Stomach (tissue), 4 donors: Measurements from ENCODE around the gene EHD4.

Experiments
- EP300 ChIP-seq: sonication (generic); formaldehyde crosslinking; IDR thresholded peaks from one replicate; pipeline ENCODE4 v1.6.1; 2017; ENCODE audit warnings: antibody characterized with exemption
- POLR2A ChIP-seq, 4 donors: fragments of 450-650 bp; IDR thresholded peaks; one replicate each; pipeline ENCODE4 v1.6.1; 2016; ENCODE audit warnings: antibody characterized with exemption in 4 of 4, control low read depth in 2 of 4, mild to moderate bottlenecking in 1 of 4, moderate library complexity in 1 of 4
- POLR2AphosphoS5 ChIP-seq, 3 donors: sonication (generic); formaldehyde crosslinking; IDR thresholded peaks; one replicate each; pipeline ENCODE4 v1.6.1; 2016; ENCODE audit warnings: antibody characterized with exemption in 3 of 3
- TF ChIP-seq, protein P1 (sequence below), 7 experiments: fragments of 450-650 bp in 4 of 7; fragments of 200-600 bp in 3 of 7; sonication (generic) in 3 of 7; IDR thresholded peaks; one replicate each; pipeline ENCODE4 v1.5.1; 2016 to 2019; ENCODE audit warnings: antibody characterized with exemption in 7 of 7, control low read depth in 2 of 7, mild to moderate bottlenecking in 1 of 7

DNA sequence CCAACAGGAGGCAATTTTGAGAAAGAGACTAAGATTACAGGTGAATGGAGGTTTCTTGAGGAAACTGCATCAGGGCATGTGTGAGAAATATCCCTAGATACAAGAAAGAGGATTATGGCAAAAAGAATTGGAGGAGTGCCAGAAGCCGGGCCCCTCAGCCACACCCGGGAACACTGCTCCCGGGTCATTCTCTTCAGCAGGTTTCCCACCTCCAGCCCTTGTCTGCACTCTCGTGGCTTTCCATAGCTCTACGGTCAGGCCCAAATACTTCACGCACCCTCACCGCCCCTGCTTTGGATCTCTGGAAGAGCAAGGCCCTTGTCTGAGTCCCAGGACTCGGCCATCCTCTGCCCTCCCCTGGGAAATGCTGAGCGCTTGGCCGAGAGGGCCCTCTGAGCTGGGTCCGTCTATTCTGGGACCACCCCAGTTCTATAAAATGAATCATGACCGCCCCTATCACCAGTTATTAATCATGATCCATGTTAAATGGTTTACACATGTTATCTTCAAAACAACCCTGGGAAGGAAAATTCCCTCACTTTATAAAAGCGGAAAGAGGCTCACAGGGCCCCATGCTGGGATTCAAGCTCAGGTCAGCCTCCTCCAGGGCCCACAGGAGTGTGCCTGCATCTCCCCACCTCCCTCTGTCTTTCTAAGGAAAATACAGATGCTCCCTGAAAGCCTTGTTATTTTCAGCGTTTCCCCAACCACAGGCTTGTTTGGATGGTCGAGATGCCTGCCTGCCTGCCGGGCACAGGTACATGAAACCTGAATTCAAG is 39.7 kb downstream of the EHD4 start:
- TF ChIP-seq, protein P1, sequence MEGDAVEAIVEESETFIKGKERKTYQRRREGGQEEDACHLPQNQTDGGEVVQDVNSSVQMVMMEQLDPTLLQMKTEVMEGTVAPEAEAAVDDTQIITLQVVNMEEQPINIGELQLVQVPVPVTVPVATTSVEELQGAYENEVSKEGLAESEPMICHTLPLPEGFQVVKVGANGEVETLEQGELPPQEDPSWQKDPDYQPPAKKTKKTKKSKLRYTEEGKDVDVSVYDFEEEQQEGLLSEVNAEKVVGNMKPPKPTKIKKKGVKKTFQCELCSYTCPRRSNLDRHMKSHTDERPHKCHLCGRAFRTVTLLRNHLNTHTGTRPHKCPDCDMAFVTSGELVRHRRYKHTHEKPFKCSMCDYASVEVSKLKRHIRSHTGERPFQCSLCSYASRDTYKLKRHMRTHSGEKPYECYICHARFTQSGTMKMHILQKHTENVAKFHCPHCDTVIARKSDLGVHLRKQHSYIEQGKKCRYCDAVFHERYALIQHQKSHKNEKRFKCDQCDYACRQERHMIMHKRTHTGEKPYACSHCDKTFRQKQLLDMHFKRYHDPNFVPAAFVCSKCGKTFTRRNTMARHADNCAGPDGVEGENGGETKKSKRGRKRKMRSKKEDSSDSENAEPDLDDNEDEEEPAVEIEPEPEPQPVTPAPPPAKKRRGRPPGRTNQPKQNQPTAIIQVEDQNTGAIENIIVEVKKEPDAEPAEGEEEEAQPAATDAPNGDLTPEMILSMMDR (IDR thresholded peaks at IDR 0.05) = no peak
- TF ChIP-seq POLR2A (IDR thresholded peaks at IDR 0.05) = no peak
- TF ChIP-seq EP300 = no peak
- no peak for TF ChIP-seq POLR2AphosphoS5 (IDR thresholded peaks at IDR 0.05)
